NCI-H1105 treated with DMSO at 0.1 percent for 48 hours (cell line): ENCODE data around the gene B3GALT5.

Source experiments
- DNase-seq: peaks from one replicate; lab custom pipeline; 2025; lab: John Stamatoyannopoulos, UW

Gene B3GALT5

GRCh38 chr21:39604951-39605350 lies 7.8 kb upstream of the B3GALT5 start:
- DNase-seq, result no peak

GRCh38 chr21:39610703-39611102 lies 2.0 kb upstream of the B3GALT5 start:
- no peak for DNase-seq

GRCh38 chr21:39611551-39612190 lies 1.1 kb upstream of the B3GALT5 start:
- no peak for DNase-seq

- DNase-seq, result no peak
Observed at GRCh38 chr21:39613041-39613934, 548 bp downstream of the B3GALT5 start.

- DNase-seq, result no peak
Observed at GRCh38 chr21:39616211-39616772, 3.6 kb downstream of the B3GALT5 start.

- DNase-seq, result no peak
Observed at GRCh38 chr21:39620856-39621255, 8.1 kb downstream of the B3GALT5 start.

- DNase-seq, result no peak
Observed at GRCh38 chr21:39625211-39625895, 12.6 kb downstream of the B3GALT5 start.

- no peak for DNase-seq
Observed at GRCh38 chr21:39628385-39628784, 15.6 kb downstream of the B3GALT5 start.

- no peak for DNase-seq
Observed at GRCh38 chr21:39630191-39630591, 17.5 kb downstream of the B3GALT5 start.

- DNase-seq, result no peak
Observed at GRCh38 chr21:39630827-39631226, 18.1 kb downstream of the B3GALT5 start.

GRCh38 chr21:39631842-39632562 lies 19.3 kb downstream of the B3GALT5 start:
- DNase-seq, result no peak

- DNase-seq, result no peak
Observed at GRCh38 chr21:39632796-39633442, 20.2 kb downstream of the B3GALT5 start.

GRCh38 chr21:39633770-39634181 lies 21.0 kb downstream of the B3GALT5 start:
- DNase-seq, result no peak

GRCh38 chr21:39634507-39634906 lies 21.8 kb downstream of the B3GALT5 start:
- no peak for DNase-seq

- DNase-seq, result no peak
Observed at GRCh38 chr21:39637197-39637970, 24.6 kb downstream of the B3GALT5 start.

GRCh38 chr21:39637971-39638240 lies 25.2 kb downstream of the B3GALT5 start:
- no peak for DNase-seq

GRCh38 chr21:39638281-39638680 lies 25.5 kb downstream of the B3GALT5 start:
- no peak for DNase-seq

GRCh38 chr21:39640754-39641153 lies 28.0 kb downstream of the B3GALT5 start:
- DNase-seq, result no peak

- DNase-seq, result no peak
Observed at GRCh38 chr21:39641827-39642450, 29.2 kb downstream of the B3GALT5 start.

GRCh38 chr21:39644062-39644560 lies 31.4 kb downstream of the B3GALT5 start:
- no peak for DNase-seq
